B cell (primary cell): ENCODE results near the gene C1QL2. TPM values are rescaled to one million over a fixed set of nuclear protein-coding genes. Genes with fewer than 3 reads are reported as not detected.

ENCODE experiments used
- ATAC-seq: fragments of 200-7000 bp; cut with Tn5 transposase; one replicate; pipeline ENCODE4 v1.10.0; 2021; ENCODE audit warnings: low read depth, mild to moderate bottlenecking, moderate number of reproducible peaks, moderate library complexity
- CTCF ChIA-PET: fragments of 350-600 bp; sonication (Branson Sonifier 250); formaldehyde crosslinking; loops from one replicate; lab custom pipeline; 2021; ENCODE audit warnings: antibody characterized with exemption, inconsistent platforms; lab: Charles Lee
- POLR2A ChIA-PET: fragments of 350-600 bp; sonication (Branson Sonifier 250); formaldehyde crosslinking; loops from one replicate; lab custom pipeline; 2021; ENCODE audit warnings: antibody characterized with exemption; lab: Charles Lee
- DNase-seq: peaks from one replicate; pipeline ENCODE4 v3.0.0; 2013
- H2AFZ ChIP-seq: 2 replicates; pipeline ENCODE4 v1.6.1; 2012; ENCODE audit warnings: mild to moderate bottlenecking, low read depth, low read length; ENCODE audit not compliant: insufficient read depth, poor library complexity, severe bottlenecking
- H3K27ac ChIP-seq, 2 donors: 1 replicate in 1 of 2; 2 replicates in 1 of 2; pipeline ENCODE4 v1.5.1; 2012 to 2013; ENCODE audit warnings: low read length in 2 of 2, mild to moderate bottlenecking in 2 of 2, moderate library complexity in 1 of 2
- H3K27me3 ChIP-seq, 4 experiments: fragments of 200-600 bp in 1 of 4; sonication (generic) in 1 of 4; replicated peaks in 1 of 4; 1 replicate in 2 of 4; 2 replicates in 2 of 4; pipeline versions ENCODE4 v1.6.1 to v1.7.0; 2013 to 2016; ENCODE audit warnings: low read length in 3 of 4, mild to moderate bottlenecking in 2 of 4, mixed read lengths in 1 of 4, moderate library complexity in 1 of 4; ENCODE audit not compliant: insufficient read depth in 4 of 4, control insufficient read depth in 3 of 4; ENCODE audit errors: control extremely low read depth in 1 of 4
- H3K36me3 ChIP-seq, 2 experiments: replicated peaks in 1 of 2; 1 replicate in 1 of 2; 2 replicates in 1 of 2; pipeline versions ENCODE4 v1.6.1 to v1.7.1; 2013; ENCODE audit warnings: low read length in 1 of 2; ENCODE audit not compliant: insufficient read depth in 2 of 2, control insufficient read depth in 1 of 2; ENCODE audit errors: control extremely low read depth in 1 of 2, extremely low read depth in 1 of 2
- H3K4me1 ChIP-seq, 2 donors: fragments of 200-600 bp in 1 of 2; sonication (generic) in 1 of 2; 1 replicate in 1 of 2; 2 replicates in 1 of 2; pipeline versions ENCODE4 v1.5.1 to v1.6.1; 2013 to 2017; ENCODE audit warnings: low read length in 2 of 2; ENCODE audit not compliant: control insufficient read depth in 2 of 2, insufficient read depth in 2 of 2
- H3K4me2 ChIP-seq: replicated peaks from 2 replicates; pipeline ENCODE3; 2012; ENCODE audit warnings: mild to moderate bottlenecking, low read depth, low read length; ENCODE audit not compliant: poor library complexity, severe bottlenecking
- H3K4me3 ChIP-seq, 5 experiments: fragments of 200-600 bp in 1 of 5; sonication (generic) in 1 of 5; 1 replicate in 3 of 5; 2 replicates in 2 of 5; pipeline versions ENCODE4 v1.5.1 to v1.7.0; 2011 to 2016; ENCODE audit warnings: low read length in 4 of 5, mild to moderate bottlenecking in 4 of 5, low read depth in 2 of 5, control low read depth in 1 of 5, moderate library complexity in 1 of 5; ENCODE audit not compliant: insufficient read depth in 1 of 5; ENCODE audit errors: control extremely low read depth in 1 of 5, extremely low read depth in 1 of 5
- H3K79me2 ChIP-seq: fragments of 200-600 bp; sonication (generic); one replicate; pipeline ENCODE4 v1.6.0; 2016; ENCODE audit warnings: low read length; ENCODE audit not compliant: control insufficient read depth, insufficient read depth
- H3K9ac ChIP-seq: fragments of 200-600 bp; sonication (generic); 2 replicates; pipeline ENCODE4 v1.6.1; 2017; ENCODE audit warnings: mild to moderate bottlenecking, low read length, moderate library complexity
- H3K9me3 ChIP-seq, 3 donors: one replicate each; pipeline versions ENCODE4 v1.6.1 to v1.7.1; 2013; ENCODE audit warnings: low read length in 2 of 3; ENCODE audit not compliant: control insufficient read depth in 2 of 3, insufficient read depth in 1 of 3; ENCODE audit errors: control extremely low read depth in 1 of 3
- H4K20me1 ChIP-seq: 2 replicates; pipeline ENCODE4 v1.6.0; 2012; ENCODE audit warnings: mild to moderate bottlenecking, low read length; ENCODE audit not compliant: insufficient read depth, control insufficient read depth, poor library complexity, severe bottlenecking
- H3K27ac Mint-ChIP-seq: one replicate; pipeline ENCODE4 v1.8.0; 2021; ENCODE audit warnings: mixed read lengths
- H3K27me3 Mint-ChIP-seq: one replicate; pipeline ENCODE4 v1.8.0; 2021; ENCODE audit warnings: mixed read lengths
- H3K4me1 Mint-ChIP-seq: one replicate; pipeline ENCODE4 v1.8.0; 2021; ENCODE audit warnings: mixed read lengths
- H3K4me3 Mint-ChIP-seq: one replicate; pipeline ENCODE4 v1.8.0; 2021; ENCODE audit warnings: mixed read lengths
- H3K9me3 Mint-ChIP-seq: one replicate; pipeline ENCODE4 v1.8.0; 2022; ENCODE audit warnings: mixed read lengths; ENCODE audit not compliant: insufficient read depth
- CTCF ChIP-seq: fragments of 200-600 bp; IDR thresholded peaks from one replicate; pipeline ENCODE4 v1.8.0; 2022; ENCODE audit warnings: antibody characterized with exemption, mild to moderate bottlenecking
- EZH2 ChIP-seq: IDR thresholded peaks from 2 replicates; pipeline ENCODE4 v1.6.1; 2012; ENCODE audit warnings: borderline replicate concordance, low read depth, mild to moderate bottlenecking, moderate library complexity, low read length; ENCODE audit not compliant: insufficient read depth, poor library complexity, severe bottlenecking
- WGBS: methylation state at CpG from one replicate; pipeline ENCODE4 v1.1.5; 2013; ENCODE audit warnings: missing lambda C conversion rate; ENCODE audit not compliant: insufficient coverage; 5-methylcytosine and 5-hydroxymethylcytosine counted together
- intact Hi-C: fragments of 100-400 bp; cut with micrococcal nuclease; formaldehyde crosslinking; loops from one replicate; pipeline ENCODE4 v1.10.0; 2022
- polyA plus RNA-seq: library from polyadenylated mRNA; depleted of rRNA; stranded (reverse); fragments of >200 nt; gene quantifications from 2 replicates; pipeline ENCODE4 v1.2.3, GENCODE V29; 2012
- total RNA-seq, 2 donors: library from RNA; stranded (reverse); fragments of 120-200 nt in 1 of 2; gene quantifications; 1 replicate in 1 of 2; 2 replicates in 1 of 2; pipeline versions ENCODE4 v1.2.3 to v1.2.4, GENCODE V29; 2013 to 2022

C1QL2 gene
- total and polyA plus RNA-seq, 2 donors (not counting 1 experiment from before 2014, with no cell fraction given), result not detected

- POLR2A ChIA-PET, result no interaction called here
These were observed 10.5 kb downstream of the C1QL2 start for GRCh38 chr2:119147776-119148715.

More at GRCh38 chr2:119147776-119148715, 10.5 kb downstream of the C1QL2 start:
- WGBS, result 68% methylated on average over 8 of the region's 11 CpGs
- Mint-ChIP-seq H3K27me3 (peaks cover 45% of the 10 kb centered on the region), H3K9me3 (no peaks in the 10 kb centered on the region), H3K4me3 (no peak overlapping the region), H3K4me1 (no peaks in the 10 kb centered on the region), H3K27ac (no peak overlapping the region)
- no peaks in the 10 kb centered on the region for H3K79me2 ChIP-seq
- no peak overlapping the region for H3K4me2 ChIP-seq
- H3K9ac ChIP-seq, result no peak overlapping the region
- no peak for ATAC-seq
- intact Hi-C loops, result no loop called here
- H3K4me3 ChIP-seq, result no peak overlapping the region
- H3K9me3 ChIP-seq, result peaks cover 0 to 4% (median 0%) of the 10 kb centered on the region in 3 donors
- H3K27ac ChIP-seq, result no peak overlapping the region
- no peak for TF ChIP-seq EZH2
- TF ChIP-seq CTCF, result no peak
- CTCF ChIA-PET, result no interaction called here
- DNase-seq, result no peak
- H2AFZ ChIP-seq, result no peak overlapping the region
- H4K20me1 ChIP-seq, result no peaks in the 10 kb centered on the region
- H3K36me3 ChIP-seq, result no peaks in the 10 kb centered on the region
- peaks cover 0 to 12% (median 0%) of the 10 kb centered on the region in 4 experiments for H3K27me3 ChIP-seq
- no peaks in the 10 kb centered on the region for H3K4me1 ChIP-seq
